ENCODE data around the gene KMT2D. TPM values are rescaled to one million over a fixed set of nuclear protein-coding genes. Genes with fewer than 3 reads are reported as not detected.

The KMT2D gene
- total and polyA plus RNA-seq, 7 experiments from 2014 or later = 6.6 to 167 (median 142) TPM

DNA sequence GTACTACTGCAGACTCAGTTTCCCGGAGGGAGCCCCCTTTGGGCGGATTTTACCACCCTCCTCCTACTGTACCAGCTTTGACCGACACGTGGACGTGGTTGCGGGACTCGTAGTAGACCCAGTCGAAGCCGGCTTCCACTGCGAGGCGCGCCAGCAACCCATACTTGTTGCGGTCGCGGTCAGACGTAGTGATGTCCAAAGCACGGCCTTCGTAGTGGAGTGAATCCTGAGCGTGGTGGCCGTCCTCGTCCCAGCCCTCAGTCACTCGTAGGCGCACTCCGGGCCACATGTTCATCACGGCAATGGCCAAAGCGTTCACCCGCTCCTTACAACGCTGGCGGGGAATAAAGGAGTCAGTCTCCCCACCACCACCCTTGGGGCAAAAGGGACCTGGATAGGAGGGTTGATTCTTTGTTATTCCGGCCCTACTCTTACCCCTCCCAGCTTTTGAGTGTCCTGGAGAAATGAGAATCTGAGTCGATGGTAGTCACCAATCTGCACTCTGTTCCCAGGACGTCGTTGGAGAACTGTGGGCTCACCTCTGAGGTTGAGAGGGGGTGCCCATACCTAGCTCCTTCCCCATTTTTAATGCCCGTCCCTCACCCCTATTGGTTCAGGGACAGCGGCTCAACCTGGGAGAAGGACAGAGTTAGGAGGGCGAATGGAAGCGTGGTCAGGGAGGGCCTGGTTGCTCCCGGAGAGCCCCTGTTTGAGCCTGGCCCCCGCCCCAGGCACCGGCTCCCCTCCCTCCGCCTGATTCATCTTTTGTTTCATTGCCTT, 30.7 kb upstream of the KMT2D start:
- ChIA-PET CTCF (interaction anchor here (0.7 to 4.3 kb wide), 7 partner anchors 13 to 94 kb away, joined by 3 to 48 read pairs (median 6); partner anchors contain the start of gene TUBA1B), POLR2A (interaction anchor here (0.6 to 0.7 kb wide), 2 partner anchors 23 to 75 kb away, joined by 3 read pairs; no protein-coding TSS in a partner anchor)
- Histone ChIP-seq H3K27ac (ENCODE audit: low read depth, low read length) (no peak overlapping the region), H3K9me3 (ENCODE audit: control insufficient read depth in 2 of 3, low read length in 3 of 3) (no peaks in the 10 kb centered on the region), H3K36me3 (ENCODE audit: control insufficient read depth in 2 of 3, insufficient read depth in 3 of 3, low read length in 3 of 3) (no peaks in the 10 kb centered on the region), H3K4me1 (ENCODE audit: control insufficient read depth in 2 of 2, insufficient read depth in 2 of 2, low read length in 2 of 2) (peaks cover 44 to 49% of the 10 kb centered on the region in 2 donors), H3K27me3 (ENCODE audit: control insufficient read depth in 2 of 2, insufficient read depth in 2 of 2, low read length in 2 of 2) (peaks cover 19 to 40% of the 10 kb centered on the region in 2 donors), H3K4me3 (ENCODE audit: low read length) (no peak overlapping the region)
- intact Hi-C loops (cut with micrococcal nuclease) = loop anchor here in 1 of 2 donors (5.0 kb wide), 1 partner anchor 256 kb away; the partner anchor contains the start of gene DNAJC22
- ATAC-seq = no peak
- Mint-ChIP-seq H3K27ac (peak overlapping the region in 1 of 9 donors; percentile 23), H3K27me3 (peaks cover 50 to 75% (median 64%) of the 10 kb centered on the region in 5 donors), H3K9me3 (peaks cover 0 to 2% (median 0%) of the 10 kb centered on the region in 11 donors), H3K4me1 (peaks cover 22 to 69% (median 59%) of the 10 kb centered on the region in 7 donors), H3K4me3 (peak overlapping the region; percentile 60 to 84 (median 80)), H3K36me3 (peaks cover 0 to 11% (median 0%) of the 10 kb centered on the region in 5 donors)
- DNase-seq = peak in 1 of 9 donors; percentile 9

DNA sequence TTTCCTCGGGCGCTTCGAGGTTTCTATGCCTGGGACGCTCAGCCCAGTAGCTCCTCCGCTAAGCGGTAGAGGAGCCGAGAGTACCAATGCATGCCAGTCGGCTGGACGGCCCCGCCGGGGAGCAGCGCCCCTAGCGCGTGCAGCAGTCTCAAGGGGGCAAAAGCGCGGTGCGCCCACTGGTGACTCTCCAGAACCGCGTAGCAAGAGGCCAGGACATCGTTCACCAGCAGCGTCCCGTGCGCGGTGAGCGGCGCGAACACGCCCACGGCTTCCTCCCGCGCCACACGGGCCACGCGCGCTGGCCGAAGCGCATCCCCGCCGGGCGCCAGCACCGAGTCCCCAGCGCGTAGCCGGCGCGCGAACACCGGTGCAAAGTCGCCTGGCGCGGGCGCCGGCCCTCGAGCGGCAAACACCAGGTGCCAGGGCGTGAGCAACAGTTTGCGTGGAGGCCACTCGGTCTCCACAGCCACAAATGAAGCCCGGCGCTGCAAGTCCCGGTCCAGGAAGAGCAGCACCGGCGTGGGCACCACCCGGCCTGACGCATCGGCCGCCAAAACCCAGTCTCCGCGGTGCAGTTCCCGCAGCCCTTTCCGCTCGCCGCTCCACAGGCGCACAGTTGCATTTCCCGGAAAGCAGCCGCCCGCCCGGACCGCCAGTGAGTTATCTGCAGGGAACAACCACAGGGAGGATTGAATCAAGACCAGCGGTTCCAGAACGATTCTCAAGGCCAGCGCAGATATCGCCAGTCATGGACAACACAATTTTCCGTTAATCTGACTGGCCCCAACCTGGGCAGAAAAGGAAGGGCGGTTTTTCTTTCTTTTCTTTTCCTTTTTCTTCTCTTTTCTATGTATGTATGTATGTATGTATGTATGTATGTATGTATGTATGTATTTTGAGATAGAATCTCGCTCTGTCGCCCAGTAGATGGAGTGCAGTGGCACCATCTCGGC, 29.5 kb upstream of the KMT2D start:
- ChIA-PET CTCF (interaction anchor here (0.7 to 5.8 kb wide), 8 partner anchors 9 to 145 kb away, joined by 4 to 55 read pairs (median 20); partner anchors contain the start of gene TUBA1B), POLR2A (interaction anchor here (0.7 to 3.0 kb wide), 6 partner anchors 8 to 41 kb away, joined by 3 to 26 read pairs (median 4); partner anchors contain the start of genes LMBR1L and TUBA1B)
- Mint-ChIP-seq H3K27me3 (peaks cover 43 to 71% (median 59%) of the 10 kb centered on the region in 5 donors), H3K4me3 (peak overlapping the region; percentile 65 to 86 (median 81)), H3K4me1 (peaks cover 22 to 67% (median 55%) of the 10 kb centered on the region in 7 donors), H3K9me3 (peaks cover 0 to 2% (median 0%) of the 10 kb centered on the region in 11 donors), H3K27ac (peak overlapping the region in 3 of 9 donors; percentile 32 to 52 (median 50)), H3K36me3 (peaks cover 0 to 3% (median 0%) of the 10 kb centered on the region in 5 donors)
- peak in 5 of 9 donors; percentile 18 to 57 (median 26) for DNase-seq
- intact Hi-C loops (cut with micrococcal nuclease) = loop anchor here in 1 of 2 donors (2.0 to 5.0 kb wide), 3 partner anchors 21 to 257 kb away; partner anchors contain the start of genes DNAJC22 and LMBR1L
- Histone ChIP-seq H3K9me3 (ENCODE audit: control insufficient read depth in 2 of 3, low read length in 3 of 3) (no peaks in the 10 kb centered on the region), H3K4me1 (ENCODE audit: control insufficient read depth in 2 of 2, insufficient read depth in 2 of 2, low read length in 2 of 2) (peaks cover 44 to 49% of the 10 kb centered on the region in 2 donors), H3K27me3 (ENCODE audit: control insufficient read depth in 2 of 2, insufficient read depth in 2 of 2, low read length in 2 of 2) (peaks cover 19 to 40% of the 10 kb centered on the region in 2 donors), H3K4me3 (ENCODE audit: low read length) (peak overlapping the region; percentile 59), H3K36me3 (ENCODE audit: control insufficient read depth in 2 of 3, insufficient read depth in 3 of 3, low read length in 3 of 3) (no peaks in the 10 kb centered on the region), H3K27ac (ENCODE audit: low read depth, low read length) (no peak overlapping the region)
- peak; percentile 25 for ATAC-seq

DNA sequence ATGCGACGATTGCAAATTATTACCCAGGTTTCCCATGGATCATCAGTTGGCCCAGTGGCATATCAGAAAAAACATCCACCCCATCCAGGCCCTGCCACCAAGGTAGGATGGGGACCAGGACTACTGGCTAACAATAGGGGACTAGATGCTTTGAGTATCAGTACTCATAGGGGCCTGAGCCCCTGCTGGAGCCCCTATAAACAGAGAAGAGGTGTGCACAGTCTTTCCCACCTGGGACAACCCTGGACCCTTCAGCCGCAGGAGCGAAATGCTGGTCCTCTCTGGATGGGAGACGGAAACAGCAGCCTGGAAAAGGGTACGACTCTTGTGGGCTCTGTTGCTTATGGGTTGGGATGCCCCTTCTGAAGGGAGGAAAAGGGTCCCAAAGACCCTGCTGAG, 28.3 kb upstream of the KMT2D start:
- Histone ChIP-seq H3K4me1 (ENCODE audit: control insufficient read depth in 2 of 2, insufficient read depth in 2 of 2, low read length in 2 of 2) (peaks cover 37 to 42% of the 10 kb centered on the region in 2 donors), H3K36me3 (ENCODE audit: control insufficient read depth in 2 of 3, insufficient read depth in 3 of 3, low read length in 3 of 3) (no peaks in the 10 kb centered on the region), H3K9me3 (ENCODE audit: control insufficient read depth in 2 of 3, low read length in 3 of 3) (no peaks in the 10 kb centered on the region), H3K4me3 (ENCODE audit: low read length) (no peak overlapping the region), H3K27me3 (ENCODE audit: control insufficient read depth in 2 of 2, insufficient read depth in 2 of 2, low read length in 2 of 2) (peaks cover 18 to 40% of the 10 kb centered on the region in 2 donors), H3K27ac (ENCODE audit: low read depth, low read length) (no peak overlapping the region)
- ChIA-PET POLR2A (interaction anchor here (0.7 to 3.0 kb wide), 9 partner anchors 9 to 653 kb away, joined by 3 to 26 read pairs (median 4); partner anchors contain the start of genes LMBR1L, TMBIM6, TUBA1A and TUBA1B), CTCF (interaction anchor here (0.6 to 5.8 kb wide), 18 partner anchors 10 to 236 kb away, joined by 3 to 55 read pairs (median 6); partner anchors contain the start of genes DDX23, LMBR1L, RHEBL1 and TUBA1A)
- peaks cover 37 to 64% (median 54%) of the 10 kb centered on the region in 5 donors for H3K27me3 Mint-ChIP-seq
- no peak overlapping the region for H3K27ac Mint-ChIP-seq
- no peaks in the 10 kb centered on the region for H3K36me3 Mint-ChIP-seq
- H3K4me1 Mint-ChIP-seq = peaks cover 22 to 59% (median 44%) of the 10 kb centered on the region in 7 donors
- intact Hi-C loops (cut with micrococcal nuclease) = loop anchor here (1.0 to 2.0 kb wide), 9 partner anchors 9 to 146 kb away; partner anchors contain the start of genes LMBR1L (in 2 of the 2) and TUBA1A (in 1 of the 2)
- DNase-seq (no peak), ATAC-seq (no peak)
- H3K9me3 Mint-ChIP-seq = peaks cover 0 to 2% (median 0%) of the 10 kb centered on the region in 11 donors
- peak overlapping the region in 6 of 10 donors; percentile 8 to 53 (median 42) for H3K4me3 Mint-ChIP-seq

DNA sequence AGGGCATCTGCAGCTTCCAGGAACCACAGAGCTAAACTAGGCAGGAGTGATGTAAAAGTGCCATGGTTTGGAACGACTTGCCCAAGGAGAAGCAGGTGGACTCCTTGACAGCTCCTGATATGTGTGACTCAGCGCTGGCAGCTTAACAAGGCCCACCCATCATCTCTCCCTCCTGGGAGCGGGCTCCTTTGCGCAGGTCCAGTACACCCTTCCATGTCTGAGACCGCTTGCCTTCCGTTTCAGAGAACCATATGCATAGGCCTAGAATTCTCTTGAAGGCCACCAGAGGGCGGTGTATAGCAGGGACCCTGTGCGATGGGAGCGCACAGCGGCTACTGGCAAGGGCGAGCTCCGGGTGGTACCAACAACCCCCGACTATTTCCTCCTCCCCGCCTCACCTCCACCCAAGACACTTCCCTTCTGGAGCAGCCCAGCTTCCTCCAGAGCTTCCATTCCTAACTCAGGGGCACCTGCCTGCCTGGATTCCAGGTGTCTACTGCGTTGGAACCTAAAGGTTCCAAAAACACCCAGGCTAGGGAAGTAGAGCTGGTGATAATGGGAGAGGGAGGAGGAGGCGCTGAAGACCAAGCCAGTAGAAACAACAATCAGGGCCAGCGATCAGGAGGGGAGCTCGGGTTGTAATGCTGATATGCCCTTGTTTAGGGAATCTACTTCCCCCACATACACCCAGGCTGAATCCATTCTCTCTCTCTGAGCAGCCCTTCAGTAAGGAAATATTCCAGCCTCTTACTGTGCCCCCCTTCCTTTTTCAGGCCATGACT, 27.7 kb upstream of the KMT2D start:
- H3K27me3 Mint-ChIP-seq = peaks cover 32 to 58% (median 48%) of the 10 kb centered on the region in 5 donors
- DNase-seq = peak; percentile 39 to 73 (median 70)
- H3K4me1 ChIP-seq (ENCODE audit: control insufficient read depth in 2 of 2, insufficient read depth in 2 of 2, low read length in 2 of 2) = peaks cover 35 to 40% of the 10 kb centered on the region in 2 donors
- H3K36me3 ChIP-seq (ENCODE audit: control insufficient read depth in 2 of 3, insufficient read depth in 3 of 3, low read length in 3 of 3) = no peaks in the 10 kb centered on the region
- H3K27ac Mint-ChIP-seq = peak overlapping the region in 2 of 9 donors; percentile 5 to 34
- peaks cover 0 to 2% (median 0%) of the 10 kb centered on the region in 11 donors for H3K9me3 Mint-ChIP-seq
- POLR2A ChIA-PET = interaction anchor here (0.7 to 3.0 kb wide), 8 partner anchors 22 to 653 kb away, joined by 3 to 26 read pairs (median 8); partner anchors contain the start of genes KMT2D, LMBR1L, TMBIM6 and TUBA1A
- H3K4me3 Mint-ChIP-seq = peak overlapping the region in 7 of 10 donors; percentile 11 to 59 (median 48)
- no peak overlapping the region for H3K27ac ChIP-seq (ENCODE audit: low read depth, low read length)
- H3K27me3 ChIP-seq (ENCODE audit: control insufficient read depth in 2 of 2, insufficient read depth in 2 of 2, low read length in 2 of 2) = peaks cover 14 to 37% of the 10 kb centered on the region in 2 donors
- no peaks in the 10 kb centered on the region for H3K9me3 ChIP-seq (ENCODE audit: control insufficient read depth in 2 of 3, low read length in 3 of 3)
- intact Hi-C loops (cut with micrococcal nuclease) = loop anchor here (1.0 to 2.0 kb wide), 9 partner anchors 10 to 147 kb away; partner anchors contain the start of genes LMBR1L (in 2 of the 2) and TUBA1A (in 1 of the 2)
- no peaks in the 10 kb centered on the region for H3K36me3 Mint-ChIP-seq
- no peak overlapping the region for H3K4me3 ChIP-seq (ENCODE audit: low read length)
- CTCF ChIA-PET = interaction anchor here (0.8 to 5.8 kb wide), 19 partner anchors 10 to 236 kb away, joined by 3 to 55 read pairs (median 6); partner anchors contain the start of genes DDX23, LMBR1L, RHEBL1 and TUBA1A
- peak; percentile 94 for ATAC-seq
- peaks cover 22 to 53% (median 38%) of the 10 kb centered on the region in 7 donors for H3K4me1 Mint-ChIP-seq

GRCh38 chr12:49086116-49086515, 25.5 kb upstream of the KMT2D start:
- peaks cover 0 to 2% (median 0%) of the 10 kb centered on the region in 11 donors for H3K9me3 Mint-ChIP-seq
- H3K36me3 ChIP-seq (ENCODE audit: control insufficient read depth in 2 of 3, insufficient read depth in 3 of 3, low read length in 3 of 3) = no peaks in the 10 kb centered on the region
- peaks cover 14 to 22% of the 10 kb centered on the region in 2 donors for H3K27me3 ChIP-seq (ENCODE audit: control insufficient read depth in 2 of 2, insufficient read depth in 2 of 2, low read length in 2 of 2)
- H3K27me3 Mint-ChIP-seq = peaks cover 15 to 46% (median 30%) of the 10 kb centered on the region in 5 donors
- no peak overlapping the region for H3K27ac Mint-ChIP-seq
- H3K4me3 Mint-ChIP-seq = no peak overlapping the region
- CTCF ChIA-PET = interaction anchor here (0.6 to 5.8 kb wide), 11 partner anchors 8 to 326 kb away, joined by 3 to 55 read pairs (median 3); partner anchors contain the start of genes DHH, RHEBL1 and TUBA1B
- H3K27ac ChIP-seq (ENCODE audit: low read depth, low read length) = no peak overlapping the region
- H3K4me1 ChIP-seq (ENCODE audit: control insufficient read depth in 2 of 2, insufficient read depth in 2 of 2, low read length in 2 of 2) = peaks cover 25 to 28% of the 10 kb centered on the region in 2 donors
- peaks cover 9 to 38% (median 23%) of the 10 kb centered on the region in 7 donors for H3K4me1 Mint-ChIP-seq
- no peak for ATAC-seq
- intact Hi-C loops (cut with micrococcal nuclease) = no loop called here
- no peaks in the 10 kb centered on the region for H3K36me3 Mint-ChIP-seq
- H3K9me3 ChIP-seq (ENCODE audit: control insufficient read depth in 2 of 3, low read length in 3 of 3) = no peaks in the 10 kb centered on the region
- no peak for DNase-seq
- no peak overlapping the region for H3K4me3 ChIP-seq (ENCODE audit: low read length)
- POLR2A ChIA-PET = interaction anchor here (1.7 kb wide), 2 partner anchors 44 to 103 kb away, joined by 6 read pairs; partner anchors contain the start of gene TUBA1A

Data from naive thymus-derived CD4-positive, alpha-beta T cell (primary cell).